Bone marrow (tissue), 2 donors: ENCODE results near the gene TMEM247.

ENCODE experiments used
- DNase-seq, 2 donors: peaks; one replicate each; lab custom pipeline; 2025; lab: John Stamatoyannopoulos, UW

The TMEM247 gene

DNA sequence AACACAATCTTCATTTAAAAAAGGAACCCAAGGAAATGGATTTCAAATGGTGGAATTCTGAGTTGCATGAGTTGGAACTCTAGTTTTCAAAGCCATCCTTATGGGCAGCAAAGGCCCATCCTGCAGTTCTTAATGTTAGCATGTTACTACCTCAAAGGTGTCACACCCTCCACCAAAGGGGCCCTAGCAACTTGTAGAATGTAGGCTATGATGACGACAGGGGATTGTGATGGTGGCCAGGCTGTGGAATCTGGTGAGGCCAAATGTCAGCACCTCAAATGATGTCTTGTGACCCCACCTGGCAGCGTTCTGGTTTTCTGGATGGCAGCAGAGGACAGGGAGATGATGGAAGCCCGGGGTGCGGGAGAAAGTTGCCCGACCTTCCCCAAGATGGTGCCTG, at the start of gene TMEM247:
Gene TMEM247, plus strand, starts transcription at position 301 of the 400 bp plus-strand sequence.
- DNase-seq, result no peak

DNA sequence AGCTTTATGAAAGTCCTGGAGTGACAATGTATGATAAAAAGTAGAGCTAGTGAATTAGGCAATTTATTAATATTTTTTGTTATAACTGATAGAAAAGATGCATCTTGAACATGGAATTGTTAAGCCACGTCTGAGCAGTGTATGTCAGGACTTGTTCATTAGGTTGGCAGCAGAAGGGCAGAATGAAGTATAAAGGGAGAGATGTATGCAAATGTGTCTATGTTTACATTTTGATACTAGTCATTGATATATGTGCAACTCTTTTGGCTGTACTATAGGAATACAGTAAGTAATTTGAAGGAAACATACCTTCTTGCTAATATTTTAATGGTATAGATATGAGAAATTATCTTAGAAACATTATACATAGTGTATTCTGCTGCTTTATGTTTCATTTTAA, 49.0 kb upstream of the TMEM247 start:
- DNase-seq, result no peak

DNA sequence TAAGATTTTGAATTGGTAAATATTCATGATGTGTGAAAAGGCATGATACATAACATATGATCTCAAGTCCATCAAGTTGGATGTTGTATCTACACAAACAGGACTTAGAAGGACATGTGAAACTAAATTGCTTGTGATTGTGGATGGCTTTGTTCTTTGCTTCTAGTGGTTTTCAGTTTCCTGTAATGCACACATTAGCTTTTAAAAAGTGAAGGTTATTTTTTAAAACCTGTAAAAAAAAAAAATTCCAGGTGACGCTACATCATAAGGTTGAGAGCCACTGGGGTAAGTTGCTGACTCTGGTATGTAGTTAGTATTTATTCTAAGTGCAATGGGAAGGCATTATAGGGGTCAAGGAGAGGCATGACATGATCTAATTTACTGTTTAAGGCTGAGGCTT, 48.4 kb upstream of the TMEM247 start:
- DNase-seq, result no peak

DNA sequence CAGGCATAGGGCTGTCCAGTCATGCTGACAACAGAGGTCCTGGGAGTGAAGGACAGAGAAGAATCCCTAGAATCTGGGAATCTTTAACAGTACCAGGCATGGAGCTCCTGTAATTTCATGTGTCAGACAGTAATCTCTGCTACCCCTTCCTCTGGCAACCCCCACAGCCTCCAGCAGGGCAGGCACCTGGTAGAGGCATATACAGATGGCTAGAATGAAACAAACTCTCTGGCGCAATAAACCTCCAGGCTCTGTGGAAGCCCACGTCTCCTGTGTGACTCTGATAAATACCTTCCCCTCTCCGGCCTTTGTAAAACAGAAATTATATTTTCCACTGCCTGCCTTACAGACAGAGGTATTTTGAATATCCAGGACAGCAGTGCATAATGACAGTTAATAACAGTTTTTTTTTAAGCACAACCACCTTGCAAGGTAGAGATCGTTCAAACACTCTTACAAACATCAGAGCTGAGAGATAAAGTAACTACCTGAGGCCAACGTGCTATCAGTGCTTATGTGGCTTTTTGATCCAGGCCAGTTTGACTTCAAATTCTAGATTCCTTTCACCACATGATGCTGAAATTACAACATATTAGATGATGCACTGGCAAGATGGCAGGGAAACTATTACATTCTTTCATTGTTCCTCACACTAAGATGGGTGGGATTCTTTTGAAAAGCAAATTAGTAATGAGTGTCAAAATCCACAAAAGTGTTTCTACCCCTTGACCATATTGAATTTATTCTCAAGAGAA, 47.7 kb upstream of the TMEM247 start:
- no peak for DNase-seq

DNA sequence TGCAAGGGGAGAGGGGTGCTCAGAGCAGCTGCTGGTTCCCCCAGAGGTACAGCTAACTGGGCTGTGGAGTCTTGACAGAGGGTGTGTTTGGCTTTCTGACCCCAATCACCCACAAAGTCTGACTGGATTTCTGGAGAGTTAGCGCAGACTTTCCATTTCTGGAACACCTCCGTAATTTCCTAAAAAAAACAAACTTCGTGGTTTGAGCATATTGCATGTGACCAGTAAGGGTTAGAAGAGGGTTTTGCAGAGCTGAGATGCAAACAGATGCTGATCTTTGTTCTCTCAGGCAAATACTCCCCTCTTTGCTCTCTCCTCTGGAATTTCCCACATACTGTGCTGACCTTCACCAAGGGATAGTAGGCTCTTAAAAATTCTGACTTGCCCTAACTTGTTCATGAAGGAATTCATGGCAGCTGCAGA, 44.5 kb upstream of the TMEM247 start:
- no peak for DNase-seq

DNA sequence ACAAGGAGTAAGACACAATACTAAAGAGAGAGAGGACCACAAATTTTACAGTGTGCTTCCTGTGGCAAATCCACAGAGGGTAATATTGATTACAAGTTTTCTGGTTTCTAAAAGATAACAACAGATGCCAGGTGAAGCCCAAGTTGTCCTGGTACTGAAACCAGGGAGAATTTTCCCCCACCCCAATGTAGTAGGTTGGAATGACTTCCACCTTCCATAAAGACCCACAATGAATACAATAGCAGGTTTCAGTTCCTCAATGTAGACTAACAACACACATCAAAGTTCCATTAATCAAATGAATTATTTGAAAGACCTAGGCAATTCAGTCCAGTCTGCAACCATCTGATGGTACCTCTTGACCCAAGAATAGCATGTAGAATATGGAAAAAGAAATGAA, 44.0 kb upstream of the TMEM247 start:
- DNase-seq, result no peak

DNA sequence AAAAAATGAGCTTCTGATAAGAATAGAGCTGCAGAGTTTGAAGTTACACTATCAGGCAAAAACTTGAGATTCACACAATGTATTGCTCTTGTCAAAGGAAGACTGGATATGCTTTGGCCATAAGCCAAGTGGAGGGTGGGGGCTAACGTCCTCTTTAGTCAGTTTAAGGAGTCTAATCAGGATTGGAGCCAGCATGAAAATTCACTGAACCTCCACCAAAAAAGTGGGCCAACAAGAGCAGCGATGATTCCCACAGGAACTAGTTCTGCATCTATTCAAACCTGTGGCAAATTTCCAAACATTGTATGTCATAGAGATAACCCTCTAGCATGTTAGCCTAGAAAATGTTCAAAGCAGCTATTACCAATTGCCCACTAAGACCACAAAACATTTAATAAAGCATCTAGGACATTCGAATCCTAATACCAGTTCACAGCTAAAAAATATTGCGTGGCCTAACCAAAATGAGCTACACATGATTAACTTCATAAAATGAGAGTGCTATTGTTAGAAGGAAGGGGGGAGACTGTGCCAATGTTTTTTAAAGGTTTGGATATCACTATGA, 43.5 kb upstream of the TMEM247 start:
- no peak for DNase-seq

DNA sequence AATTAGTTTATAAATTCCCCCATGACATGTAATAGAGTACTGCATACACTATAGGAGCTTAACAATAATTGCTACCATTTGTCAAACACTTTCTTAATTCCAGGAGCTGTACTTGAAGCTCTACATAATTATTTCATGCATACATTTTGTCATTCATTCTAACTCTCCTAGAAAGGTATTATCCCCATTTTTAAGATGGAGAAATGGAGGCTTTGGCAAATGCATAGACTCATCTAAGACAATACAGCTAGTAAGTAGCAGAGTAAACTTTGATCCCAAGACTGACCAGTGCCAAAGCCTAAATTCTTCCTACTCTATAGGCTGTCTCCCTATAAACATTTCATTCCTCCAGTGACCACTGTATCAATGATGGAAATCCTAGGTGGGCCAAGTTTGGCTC, 42.6 kb upstream of the TMEM247 start:
- no peak for DNase-seq

DNA sequence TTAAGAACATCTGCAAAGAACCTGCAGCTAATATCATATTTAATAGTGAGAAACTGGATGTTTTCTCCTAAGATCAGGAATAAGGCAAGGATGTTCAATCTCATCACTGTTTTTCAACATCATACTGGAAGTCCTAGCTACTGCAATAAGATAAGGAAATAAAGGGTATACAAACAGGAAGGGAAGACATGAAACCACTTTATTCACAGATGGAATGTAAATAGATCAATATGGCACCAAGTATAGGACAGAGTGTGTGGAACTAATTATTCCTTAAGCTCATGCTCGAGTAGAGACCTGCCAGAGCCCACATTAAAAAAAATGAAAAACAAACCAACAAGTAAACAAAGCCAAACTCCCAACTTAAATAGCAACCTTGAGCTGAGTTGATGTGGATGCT, 41.3 kb upstream of the TMEM247 start:
- no peak for DNase-seq

DNA sequence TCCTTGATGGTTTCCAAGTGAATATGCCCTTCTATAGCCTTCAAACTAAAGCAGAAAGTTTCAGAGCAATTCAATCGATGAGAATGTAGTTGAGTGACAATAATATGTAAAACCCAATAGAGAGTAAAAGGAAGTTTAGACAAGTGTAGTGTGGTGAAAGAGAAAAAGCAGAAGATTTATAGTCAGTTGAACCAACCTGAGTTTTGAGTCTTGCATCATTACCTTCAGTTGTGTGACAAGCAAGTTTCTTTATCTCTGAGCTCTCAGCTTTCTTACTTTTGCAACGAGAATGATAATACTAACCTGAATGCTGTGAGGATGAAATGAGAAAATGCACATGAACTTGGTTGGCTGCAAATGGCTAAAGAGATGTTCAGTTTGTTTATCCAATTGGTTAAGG, 40.6 kb upstream of the TMEM247 start:
- no peak for DNase-seq

DNA sequence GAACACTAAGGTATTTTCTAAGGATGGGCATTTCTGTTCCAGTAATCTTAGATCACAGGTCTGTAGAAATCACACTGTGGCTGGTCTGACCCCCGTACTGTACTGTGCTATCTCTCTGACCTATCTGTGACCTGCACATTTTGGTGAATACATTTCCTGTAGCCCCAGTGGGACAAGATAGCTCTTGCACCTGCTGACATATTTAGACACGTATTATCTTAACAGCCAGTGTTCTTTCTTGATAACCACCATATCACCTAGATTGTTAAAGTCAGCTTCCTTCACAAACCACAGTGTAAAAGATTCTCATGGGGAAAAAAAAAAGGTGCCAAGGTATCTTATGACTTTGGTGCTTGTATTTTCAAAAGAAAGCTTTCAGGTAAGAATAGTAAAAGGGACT, 39.8 kb upstream of the TMEM247 start:
- no peak for DNase-seq

DNA sequence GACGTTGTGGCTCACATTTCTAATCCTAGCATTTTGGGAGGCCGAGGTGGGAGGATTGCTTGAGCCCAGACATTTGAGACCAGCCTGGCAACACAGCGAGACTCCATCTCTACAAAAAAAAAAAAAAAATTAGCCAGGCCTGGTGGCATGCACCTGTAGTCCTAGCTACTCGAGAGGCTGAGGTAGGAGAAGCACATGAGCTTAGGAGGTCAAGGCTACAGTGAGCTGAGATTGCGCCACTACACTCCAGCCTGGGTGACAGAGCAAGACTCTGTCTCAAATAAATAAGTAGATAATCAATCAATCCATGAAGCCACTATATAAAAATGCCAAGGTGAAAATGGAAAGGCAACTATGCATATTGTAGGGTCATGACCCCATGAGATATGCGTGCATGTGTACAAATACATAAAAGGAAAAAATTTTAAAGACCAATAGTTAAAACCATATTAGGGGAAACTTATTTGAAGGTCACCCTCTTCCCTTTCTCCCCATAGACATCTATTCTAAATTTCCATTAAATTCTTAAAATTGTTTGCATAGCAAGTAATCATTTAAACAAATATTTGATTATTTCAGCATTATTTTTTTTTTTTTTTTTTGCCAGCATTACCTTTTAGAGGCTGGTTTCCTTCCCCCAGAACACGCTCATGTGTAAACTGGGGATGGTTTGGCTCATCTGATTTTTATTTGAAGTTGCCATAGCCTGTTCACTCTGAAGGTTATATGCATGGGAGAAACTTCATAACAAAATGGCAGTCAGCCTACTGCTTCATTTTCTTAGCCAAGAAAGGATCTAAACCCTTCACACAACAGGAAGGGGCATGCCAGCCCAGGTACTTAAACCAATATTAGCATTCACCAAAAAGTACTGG, 37.3 kb upstream of the TMEM247 start:
- no peak for DNase-seq

DNA sequence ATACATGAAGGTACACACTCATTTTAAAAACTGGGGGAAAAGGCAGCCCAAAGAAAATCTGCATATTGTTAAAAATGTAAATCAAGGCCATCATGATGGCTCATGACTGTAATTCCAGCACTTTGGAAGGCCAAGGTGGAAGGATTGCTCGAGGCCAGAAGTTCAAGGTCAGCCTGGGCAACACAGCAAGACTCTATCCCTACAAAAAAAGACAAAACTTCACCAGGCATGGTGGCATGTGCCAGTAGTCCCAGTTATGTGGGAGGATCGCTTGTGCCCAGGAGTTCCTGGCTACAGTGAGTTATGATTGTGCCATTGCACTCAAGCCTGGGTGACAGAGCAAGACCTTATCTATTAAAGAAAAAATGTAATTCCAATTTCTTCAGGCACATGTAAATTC, 34.6 kb upstream of the TMEM247 start:
- no peak for DNase-seq

DNA sequence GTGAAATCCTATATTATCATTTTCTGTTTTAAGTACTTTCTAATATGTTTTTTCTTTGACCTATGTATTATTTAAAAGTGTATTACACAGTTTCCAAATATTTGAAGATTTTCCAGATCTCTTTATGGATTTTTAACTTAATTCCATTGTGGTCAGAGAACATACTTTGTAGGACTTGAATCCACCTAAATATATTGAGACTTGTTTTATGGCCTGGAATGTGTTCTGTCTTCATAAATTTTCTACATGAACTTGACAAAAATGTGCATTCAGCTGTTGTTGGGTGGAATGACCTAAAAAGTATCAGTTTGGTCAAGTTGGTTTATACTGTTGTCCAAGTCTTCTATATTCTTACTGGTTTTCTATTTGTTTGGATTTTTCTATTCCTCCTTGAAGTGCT, 33.8 kb upstream of the TMEM247 start:
- DNase-seq, result no peak

DNA sequence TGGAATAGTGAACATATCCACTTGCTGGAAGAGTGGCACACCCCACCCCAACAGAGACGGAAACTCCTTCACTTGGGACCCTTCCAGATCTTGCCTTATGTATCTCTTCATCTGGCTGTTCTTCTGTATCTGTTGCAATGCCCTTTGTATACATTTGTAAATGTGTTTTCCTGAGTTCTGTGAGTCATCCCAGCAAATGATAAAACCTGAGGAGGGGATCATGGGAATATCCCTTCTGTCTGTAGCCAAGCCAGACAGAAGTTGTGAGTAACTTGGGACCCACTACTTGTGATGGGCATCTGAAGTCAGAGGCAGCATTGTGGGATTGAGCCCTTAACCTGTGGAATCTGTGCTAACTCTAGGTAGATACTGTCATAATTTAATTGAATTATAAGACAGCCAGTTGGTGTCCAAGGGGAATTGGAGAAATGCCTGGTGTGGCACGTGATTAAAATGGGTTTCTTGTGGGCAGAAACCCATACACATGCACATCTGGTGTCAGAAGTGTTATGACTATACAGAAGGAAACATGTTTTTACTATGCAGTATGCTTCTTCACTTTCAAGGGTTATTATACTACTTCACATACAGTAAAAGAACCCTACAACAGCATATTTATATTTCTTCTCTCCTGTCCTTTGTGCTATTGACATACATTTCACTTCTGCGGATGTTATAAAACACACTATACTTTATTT, 32.3 kb upstream of the TMEM247 start:
- no peak for DNase-seq

DNA sequence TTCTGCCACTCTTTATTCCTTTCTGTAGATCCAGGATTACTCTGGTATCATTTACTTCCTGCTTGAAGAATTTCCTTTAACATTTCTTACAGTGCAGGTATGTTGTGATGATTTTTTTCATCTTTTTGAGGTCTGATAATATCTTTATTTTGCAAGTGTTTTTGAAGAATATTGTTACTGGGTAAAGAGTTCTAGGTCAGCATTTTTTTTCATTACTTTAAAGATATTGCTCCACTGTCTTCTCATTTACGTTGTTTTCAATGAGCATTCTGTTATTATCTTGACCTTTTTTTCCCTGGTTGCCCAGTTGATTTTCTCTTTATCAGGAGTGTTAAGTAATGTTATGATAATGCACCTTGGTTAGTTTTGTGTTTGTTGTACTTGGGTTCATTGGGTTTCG, 31.7 kb upstream of the TMEM247 start:
- DNase-seq, result no peak

DNA sequence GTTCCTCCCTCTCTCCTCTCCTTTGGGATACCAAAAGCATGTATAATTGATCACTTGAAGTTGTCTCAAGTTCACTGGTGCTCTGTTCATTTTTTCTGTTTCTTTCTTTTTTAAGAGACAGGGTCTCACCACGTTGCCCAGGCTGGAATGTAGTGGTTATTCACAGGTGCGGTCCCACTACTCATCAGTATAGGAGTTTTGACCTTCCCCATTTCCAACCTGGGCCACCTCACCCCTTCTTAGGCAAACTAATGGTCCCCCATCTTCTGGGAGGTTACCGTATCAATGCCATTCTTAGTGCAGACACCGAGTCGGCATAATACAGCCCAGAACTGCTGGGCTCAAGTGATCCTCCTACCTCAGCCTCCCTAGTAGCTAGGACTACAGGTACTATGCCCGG, 31.3 kb upstream of the TMEM247 start:
- DNase-seq, result no peak

DNA sequence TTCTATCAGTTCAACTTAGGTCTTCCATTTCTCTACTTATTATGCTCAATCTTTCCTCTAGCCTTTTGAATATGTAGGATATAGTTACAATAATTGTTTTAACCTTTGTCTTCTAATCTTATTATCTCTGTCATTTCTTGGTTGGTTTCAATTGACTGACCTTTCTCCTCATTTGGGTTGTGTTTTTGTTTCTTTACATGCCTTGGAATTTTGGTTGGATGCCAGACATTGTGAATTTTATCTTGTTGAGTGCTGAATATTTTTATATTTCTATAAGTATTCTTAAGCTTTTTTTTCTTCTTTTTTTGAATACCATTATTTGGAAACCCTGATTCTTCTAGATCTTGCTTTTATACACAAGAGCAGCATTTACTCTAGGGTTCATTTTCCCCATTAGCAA, 30.7 kb upstream of the TMEM247 start:
- DNase-seq, result no peak

DNA sequence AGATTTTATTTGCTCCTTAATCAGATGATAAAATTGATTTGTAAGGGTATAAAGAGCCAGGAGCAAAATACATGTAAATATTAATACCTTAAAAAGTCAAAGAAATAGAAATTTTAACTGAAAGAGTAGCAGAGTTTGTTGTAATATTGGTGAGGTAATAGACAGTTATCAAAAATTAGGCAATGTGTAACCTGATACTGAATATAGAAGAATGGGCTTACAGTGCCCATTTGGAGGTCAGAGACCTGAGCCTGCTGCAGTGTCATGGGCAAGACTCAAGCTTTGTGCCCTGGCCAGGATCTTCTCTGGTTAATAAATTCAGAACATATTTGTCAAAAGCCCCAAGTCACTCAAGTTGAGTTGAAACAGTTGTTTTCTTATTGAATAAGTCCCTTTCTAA, 29.7 kb upstream of the TMEM247 start:
- no peak for DNase-seq

DNA sequence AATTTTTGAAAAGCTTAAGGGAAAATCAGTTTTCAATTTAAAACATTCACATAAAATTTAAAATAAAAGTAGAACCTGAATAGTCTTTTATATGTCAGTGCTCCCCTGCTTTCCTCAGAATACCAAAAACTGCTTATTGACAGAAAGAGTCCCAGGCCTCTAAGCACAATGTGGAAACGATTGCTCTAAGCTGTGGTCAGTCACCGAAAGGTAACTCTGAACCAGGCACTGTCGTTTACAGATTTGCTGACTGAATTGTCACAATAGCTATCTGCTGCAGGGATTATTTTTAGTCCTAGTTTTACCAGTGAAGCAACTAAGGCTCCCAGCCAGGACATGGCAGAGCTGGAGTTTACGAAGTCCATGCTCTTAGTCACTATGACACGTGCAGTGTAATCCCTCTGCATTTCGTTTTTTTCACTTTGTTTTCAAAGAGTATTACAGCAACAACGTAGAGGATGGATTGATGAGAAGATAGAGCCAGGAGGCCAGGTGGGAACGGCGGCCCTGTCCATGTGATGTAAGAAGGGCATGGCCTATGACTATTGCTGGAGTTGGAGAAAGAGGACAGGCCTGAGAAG, 28.1 kb upstream of the TMEM247 start:
- no peak for DNase-seq

DNA sequence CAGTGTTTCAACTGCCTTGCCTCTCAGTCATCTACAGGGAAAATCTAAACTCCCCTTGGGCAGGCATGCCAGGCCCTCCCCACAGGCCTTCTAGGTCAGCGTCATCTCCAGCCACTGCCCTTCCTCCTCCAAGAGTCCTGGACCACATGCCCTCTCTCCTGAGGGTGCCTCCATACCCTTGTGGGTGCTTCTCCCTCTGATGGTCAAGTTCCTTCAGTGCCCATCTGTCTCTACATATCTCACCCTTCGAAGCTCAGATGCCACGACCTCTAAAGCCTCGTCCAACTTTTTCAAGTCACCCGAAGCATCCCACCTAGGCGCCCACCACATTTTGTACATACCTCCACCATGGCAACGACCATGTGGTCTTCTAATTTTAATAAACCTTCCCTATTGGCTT, 22.6 kb upstream of the TMEM247 start:
- no peak for DNase-seq
